Loucy (cell line): ENCODE measurements around the gene PEG3.

Source experiments
- CTCF ChIP-seq: fragments of 200-600 bp; sonication (generic); conservative IDR thresholded peaks from 2 replicates; pipeline ENCODE4 v1.5.1; 2014; ENCODE audit warnings: mild to moderate bottlenecking, antibody characterized with exemption, low read length
- EZH2phosphoT487 ChIP-seq: fragments of 200-600 bp; IDR thresholded peaks from 2 replicates; pipeline ENCODE4 v1.6.1; 2018; ENCODE audit warnings: antibody characterized with exemption, mild to moderate bottlenecking, moderate library complexity, borderline replicate concordance

GRCh38 chr19:56838909-56839651 lies 1.4 kb downstream of the PEG3 start:
- TF ChIP-seq CTCF: no peak
- TF ChIP-seq EZH2phosphoT487: no peak
